ENCODE results near the gene NTRK1. TPM values are rescaled to one million over a fixed set of nuclear protein-coding genes. Genes with fewer than 3 reads are reported as not detected.
A peak's percentile ranks its signal among the peaks of the same experiment; 100 is the strongest.

The NTRK1 gene
- total RNA-seq, 1 donor from 2014 or later = 1.0 TPM

DNA sequence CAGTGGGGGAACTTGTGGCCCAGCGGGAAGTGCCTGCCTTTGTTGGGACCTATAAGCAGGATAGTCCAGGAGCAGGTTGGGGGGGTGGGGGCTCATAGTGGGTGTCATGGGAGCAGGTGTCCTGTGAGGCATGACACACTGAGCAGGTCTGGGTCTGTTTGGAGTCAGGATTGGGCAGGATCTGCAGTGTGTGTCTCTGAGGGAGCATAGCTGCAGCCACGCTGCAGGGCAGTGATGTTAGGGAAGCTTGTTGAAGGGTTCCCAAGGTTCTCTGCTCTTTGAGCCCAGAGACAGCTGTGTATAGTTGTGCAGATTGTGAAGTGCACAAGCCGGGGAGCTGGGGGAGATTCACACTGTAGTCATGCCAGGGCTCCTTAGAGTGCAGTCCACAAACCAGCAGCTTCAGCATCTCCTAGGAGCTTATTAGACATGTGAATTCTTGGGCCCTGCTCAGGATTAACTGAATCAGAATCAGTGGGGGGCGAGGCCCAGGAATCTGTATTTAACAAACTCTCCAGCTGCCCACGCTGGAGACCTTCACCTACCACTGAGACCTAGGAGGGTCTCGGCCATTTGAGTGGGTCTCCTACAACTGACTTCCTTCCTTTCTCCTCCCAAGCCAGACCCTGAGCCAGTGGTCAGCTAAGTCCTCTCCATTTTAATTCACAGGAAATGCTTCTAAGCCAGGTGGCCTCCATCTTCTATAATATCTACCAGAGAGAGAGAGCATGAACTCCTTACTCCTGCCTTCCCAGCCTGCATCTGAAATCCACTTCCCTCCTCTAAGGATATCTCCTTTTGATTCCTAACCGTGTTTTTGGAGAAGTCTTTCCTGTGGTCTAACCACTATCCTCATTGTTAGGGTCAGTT is 12.8 kb upstream of the NTRK1 start:
- H3K36me3 ChIP-seq = no peaks in the 10 kb centered on the region
- TF ChIP-seq, protein P1, sequence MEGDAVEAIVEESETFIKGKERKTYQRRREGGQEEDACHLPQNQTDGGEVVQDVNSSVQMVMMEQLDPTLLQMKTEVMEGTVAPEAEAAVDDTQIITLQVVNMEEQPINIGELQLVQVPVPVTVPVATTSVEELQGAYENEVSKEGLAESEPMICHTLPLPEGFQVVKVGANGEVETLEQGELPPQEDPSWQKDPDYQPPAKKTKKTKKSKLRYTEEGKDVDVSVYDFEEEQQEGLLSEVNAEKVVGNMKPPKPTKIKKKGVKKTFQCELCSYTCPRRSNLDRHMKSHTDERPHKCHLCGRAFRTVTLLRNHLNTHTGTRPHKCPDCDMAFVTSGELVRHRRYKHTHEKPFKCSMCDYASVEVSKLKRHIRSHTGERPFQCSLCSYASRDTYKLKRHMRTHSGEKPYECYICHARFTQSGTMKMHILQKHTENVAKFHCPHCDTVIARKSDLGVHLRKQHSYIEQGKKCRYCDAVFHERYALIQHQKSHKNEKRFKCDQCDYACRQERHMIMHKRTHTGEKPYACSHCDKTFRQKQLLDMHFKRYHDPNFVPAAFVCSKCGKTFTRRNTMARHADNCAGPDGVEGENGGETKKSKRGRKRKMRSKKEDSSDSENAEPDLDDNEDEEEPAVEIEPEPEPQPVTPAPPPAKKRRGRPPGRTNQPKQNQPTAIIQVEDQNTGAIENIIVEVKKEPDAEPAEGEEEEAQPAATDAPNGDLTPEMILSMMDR (IDR thresholded peaks at IDR 0.05; ENCODE audit: borderline replicate concordance) = no peak
- H3K27ac ChIP-seq (replicated peaks) = no peak overlapping the region
- no peak for DNase-seq
- peaks cover 25% of the 10 kb centered on the region for H3K4me1 ChIP-seq
- H3K4me3 ChIP-seq = no peak overlapping the region
- intact Hi-C loops (cut with micrococcal nuclease) = no loop called here
- no peaks in the 10 kb centered on the region for H3K9me3 ChIP-seq (replicated peaks)
- peaks cover 83% of the 10 kb centered on the region for H3K27me3 ChIP-seq (ENCODE audit: low read depth)

GRCh38 chr1:156848461-156849150 is 12.1 kb upstream of the NTRK1 start:
- no peak for DNase-seq
- intact Hi-C loops (cut with micrococcal nuclease) = no loop called here
- no peaks in the 10 kb centered on the region for H3K36me3 ChIP-seq

GRCh38 chr1:156849151-156849496 is 11.5 kb upstream of the NTRK1 start:
- H3K4me3 ChIP-seq = no peak overlapping the region
- no peaks in the 10 kb centered on the region for H3K9me3 ChIP-seq (replicated peaks)
- H3K27ac ChIP-seq (replicated peaks) = no peak overlapping the region
- H3K36me3 ChIP-seq = no peaks in the 10 kb centered on the region
- intact Hi-C loops (cut with micrococcal nuclease) = no loop called here
- DNase-seq = no peak
- TF ChIP-seq, protein P1 (IDR thresholded peaks at IDR 0.05; ENCODE audit: borderline replicate concordance) = no peak
- peaks cover 70% of the 10 kb centered on the region for H3K27me3 ChIP-seq (ENCODE audit: low read depth)
- H3K4me1 ChIP-seq = peaks cover 27% of the 10 kb centered on the region

More at GRCh38 chr1:156848461-156849150, 12.1 kb upstream of the NTRK1 start:
- no peak overlapping the region for H3K4me3 ChIP-seq
- no peak overlapping the region for H3K27ac ChIP-seq (replicated peaks)
- no peaks in the 10 kb centered on the region for H3K9me3 ChIP-seq (replicated peaks)
- TF ChIP-seq, protein P1 (IDR thresholded peaks at IDR 0.05; ENCODE audit: borderline replicate concordance) = no peak
- H3K27me3 ChIP-seq (ENCODE audit: low read depth) = peaks cover 75% of the 10 kb centered on the region
- peaks cover 27% of the 10 kb centered on the region for H3K4me1 ChIP-seq

- DNase-seq = peak; percentile 72
- H3K27ac ChIP-seq (replicated peaks) = peak overlapping the region; percentile 86
- TF ChIP-seq, protein P1 (IDR thresholded peaks at IDR 0.05; ENCODE audit: borderline replicate concordance) = no peak
- intact Hi-C loops (cut with micrococcal nuclease) = no loop called here
- H3K4me1 ChIP-seq = peaks cover 17% of the 10 kb centered on the region
- peaks cover 48% of the 10 kb centered on the region for H3K27me3 ChIP-seq (ENCODE audit: low read depth)
- H3K9me3 ChIP-seq (replicated peaks) = no peaks in the 10 kb centered on the region
- H3K36me3 ChIP-seq = no peaks in the 10 kb centered on the region
- no peak overlapping the region for H3K4me3 ChIP-seq
Observed at GRCh38 chr1:156851779-156852417, 8.8 kb upstream of the NTRK1 start.

DNA sequence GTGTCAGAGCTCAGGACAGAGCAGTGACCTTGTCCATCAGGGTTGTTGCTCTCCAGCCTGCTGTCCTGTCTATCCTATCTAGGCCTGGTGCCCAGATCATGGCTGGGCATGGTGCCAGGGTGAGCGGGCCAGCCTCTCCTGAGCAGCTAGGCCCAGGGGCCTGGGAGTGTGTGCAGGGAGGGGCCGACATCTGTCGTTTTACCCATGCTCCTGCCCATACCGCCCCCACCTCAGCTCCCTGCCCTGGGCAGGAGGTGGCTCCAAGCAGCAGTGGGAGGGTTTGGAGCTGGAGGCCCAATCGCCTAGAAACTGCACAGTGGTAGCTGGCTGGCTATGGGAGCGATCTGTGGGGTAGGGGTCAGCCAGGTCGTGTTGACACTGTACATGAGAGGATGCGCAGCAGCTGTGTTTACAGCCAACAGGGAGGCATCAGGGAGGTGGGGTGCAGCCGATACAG is 8.2 kb upstream of the NTRK1 start:
- peak; percentile 85 for DNase-seq
- H3K27me3 ChIP-seq (ENCODE audit: low read depth) = peaks cover 45% of the 10 kb centered on the region
- TF ChIP-seq, protein P1 (IDR thresholded peaks at IDR 0.05; ENCODE audit: borderline replicate concordance) = no peak
- intact Hi-C loops (cut with micrococcal nuclease) = no loop called here
- H3K4me1 ChIP-seq = peaks cover 17% of the 10 kb centered on the region
- peak overlapping the region; percentile 86 for H3K27ac ChIP-seq (replicated peaks)
- H3K36me3 ChIP-seq = no peaks in the 10 kb centered on the region
- no peaks in the 10 kb centered on the region for H3K9me3 ChIP-seq (replicated peaks)
- H3K4me3 ChIP-seq = no peak overlapping the region

All from left ventricle myocardium inferior (tissue), 1 donor.